ENCODE measurements around the gene IGFL4. TPM values are rescaled to one million over a fixed set of nuclear protein-coding genes. Genes with fewer than 3 reads are reported as not detected.

Gene IGFL4
- polyA plus RNA-seq, 1 donor from 2014 or later: not detected

DNA sequence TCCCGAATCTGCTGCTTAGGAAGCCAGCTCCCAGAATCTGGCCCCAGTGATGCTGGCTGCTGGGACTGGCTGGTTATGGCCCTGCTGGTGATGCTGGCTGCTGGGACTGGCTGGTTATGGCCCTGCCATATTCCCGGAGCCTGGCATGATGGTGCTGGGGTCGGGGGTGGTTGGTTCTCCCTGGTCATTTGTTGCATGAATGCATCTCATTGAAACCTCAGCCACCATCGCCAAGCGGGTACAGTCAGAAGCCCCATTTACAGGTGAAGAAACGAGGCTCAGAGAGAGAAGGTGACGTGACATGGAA is 20.0 kb downstream of the IGFL4 start:
- peaks cover 0 to under 1% (median 0%) of the 10 kb centered on the region in 3 donors for H3K9me3 Mint-ChIP-seq
- peaks cover 1 to 3% (median 2%) of the 10 kb centered on the region in 3 donors for H3K4me1 Mint-ChIP-seq
- no peaks in the 10 kb centered on the region for H3K36me3 Mint-ChIP-seq
- no peak overlapping the region for H3K27ac Mint-ChIP-seq
- peaks cover 13% of the 10 kb centered on the region for H3K27me3 Mint-ChIP-seq
- H3K4me3 Mint-ChIP-seq: no peak overlapping the region

DNA sequence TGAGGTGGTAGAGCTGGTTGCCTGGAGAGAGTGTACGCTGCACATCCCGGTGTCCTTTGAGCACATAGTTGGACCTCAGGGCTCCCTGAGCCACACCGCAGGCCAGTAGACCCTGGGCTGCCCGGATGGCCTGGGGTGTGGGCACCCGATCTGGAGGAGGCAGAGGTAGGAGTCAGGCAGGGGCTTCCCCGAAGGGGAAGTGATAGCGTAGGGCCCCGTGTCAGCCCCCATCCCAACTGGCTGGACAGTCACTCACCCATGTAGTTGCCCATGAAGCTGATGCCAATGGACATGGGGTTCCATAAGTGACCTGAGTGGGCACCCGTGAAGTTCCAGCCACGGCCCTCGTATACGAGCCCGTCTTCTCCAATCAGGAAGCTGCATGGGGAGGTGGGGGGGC is 21.5 kb downstream of the IGFL4 start:
- Mint-ChIP-seq H3K27ac (no peak overlapping the region), H3K27me3 (peaks cover 20% of the 10 kb centered on the region), H3K9me3 (no peaks in the 10 kb centered on the region), H3K4me3 (no peak overlapping the region), H3K36me3 (no peaks in the 10 kb centered on the region), H3K4me1 (peaks cover 7 to 8% (median 7%) of the 10 kb centered on the region in 3 donors)

DNA sequence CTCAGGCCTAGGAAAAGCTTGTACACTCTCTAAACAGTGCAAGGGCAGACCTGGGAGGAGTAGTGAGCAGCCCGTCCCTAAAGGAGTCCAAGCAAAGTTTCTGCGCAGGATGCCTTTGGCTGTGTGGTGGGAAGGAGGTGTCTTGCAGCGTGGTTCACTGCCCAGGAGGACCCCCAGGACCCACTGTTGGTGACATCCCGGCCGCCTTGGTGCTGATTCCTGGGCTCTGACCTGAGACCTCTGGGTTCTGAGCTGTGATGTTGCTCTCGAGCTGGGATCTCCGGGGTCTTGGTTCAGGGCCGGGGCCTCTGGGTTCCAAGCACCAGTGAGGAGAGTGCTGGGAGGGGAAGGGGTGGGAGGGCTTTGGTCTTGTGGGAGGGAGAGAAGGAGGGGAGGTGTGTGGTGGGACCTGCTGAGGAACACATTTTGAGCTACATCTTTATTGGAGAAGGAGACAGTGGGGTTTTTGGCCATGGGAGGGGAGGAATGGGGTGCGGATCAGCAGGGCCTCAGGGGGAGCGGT is 22.0 kb downstream of the IGFL4 start:
- Mint-ChIP-seq H3K4me1 (peaks cover 7 to 9% (median 7%) of the 10 kb centered on the region in 3 donors), H3K27ac (no peak overlapping the region), H3K4me3 (no peak overlapping the region), H3K9me3 (no peaks in the 10 kb centered on the region), H3K27me3 (peaks cover 16% of the 10 kb centered on the region), H3K36me3 (no peaks in the 10 kb centered on the region)

DNA sequence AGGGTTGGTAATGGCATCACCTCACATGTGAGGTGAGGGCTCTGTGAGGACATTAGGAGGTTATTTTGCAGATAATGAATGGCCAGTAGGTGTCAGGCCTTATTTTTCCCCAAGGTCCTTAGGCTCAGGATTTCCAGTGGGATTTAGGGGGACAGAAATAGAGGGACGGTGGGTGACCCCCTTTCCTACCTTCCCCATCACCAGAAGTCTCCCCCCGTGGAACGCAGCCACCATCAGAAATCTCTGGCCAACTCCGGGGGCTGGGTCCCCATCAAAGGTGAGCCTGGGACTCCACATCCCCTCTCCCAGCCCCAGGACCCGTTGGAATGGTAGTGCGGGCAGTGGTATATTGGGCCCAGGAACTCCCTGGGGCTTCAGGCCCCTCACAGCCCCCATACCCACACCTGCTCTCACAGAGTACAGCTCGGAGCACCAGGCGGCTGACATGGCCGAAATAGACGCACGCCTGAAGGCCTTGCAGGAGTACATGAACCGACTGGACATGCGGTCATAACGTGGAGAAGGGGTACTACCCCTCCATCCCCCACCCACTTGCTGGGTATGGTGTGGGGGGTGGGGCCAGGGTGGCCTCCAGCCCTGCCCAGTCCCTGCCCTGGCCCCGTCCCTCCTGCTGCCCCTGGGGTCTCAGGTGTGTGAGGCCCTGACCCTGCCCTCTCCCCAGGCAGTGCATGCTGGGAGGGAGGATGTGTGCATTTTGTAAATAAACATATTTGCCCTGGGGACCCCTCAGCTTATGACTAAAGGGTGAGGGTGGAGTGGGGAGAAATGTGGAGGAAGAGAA is 22.7 kb downstream of the IGFL4 start:
- Mint-ChIP-seq H3K4me3 (peak overlapping the region in 2 of 4 donors; percentile 5 to 32), H3K27me3 (peaks cover 12% of the 10 kb centered on the region), H3K27ac (no peak overlapping the region), H3K36me3 (no peaks in the 10 kb centered on the region), H3K9me3 (no peaks in the 10 kb centered on the region), H3K4me1 (peaks cover 7 to 9% (median 7%) of the 10 kb centered on the region in 3 donors)

DNA sequence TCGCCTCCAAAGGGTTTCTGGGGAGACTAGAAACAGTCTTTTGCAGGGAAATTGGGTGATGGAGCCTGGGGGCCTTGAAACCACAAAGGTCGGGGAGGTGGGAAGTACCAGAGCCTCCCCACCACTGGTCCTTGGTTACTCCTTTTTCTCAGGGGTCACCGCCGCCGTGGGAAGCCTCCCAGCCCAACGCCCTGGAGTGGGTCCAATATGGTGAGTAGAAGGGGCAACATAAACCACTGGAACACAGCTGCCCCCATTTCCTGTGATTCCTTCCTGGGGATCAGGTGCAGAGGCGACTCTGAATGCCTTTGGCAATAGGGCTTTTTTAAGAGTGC is 23.7 kb downstream of the IGFL4 start:
- Mint-ChIP-seq H3K36me3 (no peaks in the 10 kb centered on the region), H3K4me3 (peak overlapping the region; percentile 32 to 92 (median 72)), H3K4me1 (peaks cover 7 to 9% (median 7%) of the 10 kb centered on the region in 3 donors), H3K27me3 (peaks cover 8% of the 10 kb centered on the region), H3K27ac (no peak overlapping the region), H3K9me3 (no peaks in the 10 kb centered on the region)

DNA sequence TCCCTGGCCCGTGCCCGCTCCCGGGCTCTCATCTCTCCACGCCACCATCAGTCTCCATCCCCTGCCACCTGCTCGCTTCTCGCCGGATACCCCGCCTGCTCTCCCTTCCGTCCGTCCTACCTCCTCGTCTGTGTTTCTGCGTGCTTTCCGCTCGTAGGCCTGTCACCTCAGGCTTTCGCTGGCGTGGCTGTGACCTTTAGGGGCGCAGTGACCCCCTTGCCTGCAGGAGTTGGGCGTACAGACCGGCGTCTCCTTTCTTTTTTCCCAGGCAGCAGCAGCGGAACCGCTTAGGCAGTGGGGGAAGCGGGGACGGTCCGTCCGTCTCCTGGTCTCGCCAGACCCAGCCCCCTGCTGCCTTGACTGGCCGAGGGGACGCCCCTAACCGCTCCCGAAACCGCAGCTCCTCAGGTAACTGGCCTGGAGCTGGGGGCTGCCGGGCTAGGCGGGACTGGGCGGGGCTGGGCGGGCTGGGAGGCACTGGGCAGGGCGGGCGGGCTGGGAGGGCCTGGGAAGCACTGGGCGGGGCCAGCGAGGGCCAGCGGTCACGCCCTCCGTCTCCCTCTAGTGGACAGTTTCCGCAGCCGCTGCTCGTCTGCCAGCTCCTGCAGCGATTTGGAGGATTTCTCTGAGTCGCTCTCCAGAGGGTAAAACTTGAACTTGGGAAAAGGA is 24.2 kb downstream of the IGFL4 start:
- Mint-ChIP-seq H3K27me3 (peaks cover 8% of the 10 kb centered on the region), H3K27ac (peak overlapping the region in 2 of 3 donors; percentile 85 to 90), H3K4me3 (peak overlapping the region; percentile 65 to 95 (median 87)), H3K9me3 (no peaks in the 10 kb centered on the region), H3K36me3 (peaks cover under 1% of the 10 kb centered on the region), H3K4me1 (peaks cover 7 to 9% (median 7%) of the 10 kb centered on the region in 3 donors)

DNA sequence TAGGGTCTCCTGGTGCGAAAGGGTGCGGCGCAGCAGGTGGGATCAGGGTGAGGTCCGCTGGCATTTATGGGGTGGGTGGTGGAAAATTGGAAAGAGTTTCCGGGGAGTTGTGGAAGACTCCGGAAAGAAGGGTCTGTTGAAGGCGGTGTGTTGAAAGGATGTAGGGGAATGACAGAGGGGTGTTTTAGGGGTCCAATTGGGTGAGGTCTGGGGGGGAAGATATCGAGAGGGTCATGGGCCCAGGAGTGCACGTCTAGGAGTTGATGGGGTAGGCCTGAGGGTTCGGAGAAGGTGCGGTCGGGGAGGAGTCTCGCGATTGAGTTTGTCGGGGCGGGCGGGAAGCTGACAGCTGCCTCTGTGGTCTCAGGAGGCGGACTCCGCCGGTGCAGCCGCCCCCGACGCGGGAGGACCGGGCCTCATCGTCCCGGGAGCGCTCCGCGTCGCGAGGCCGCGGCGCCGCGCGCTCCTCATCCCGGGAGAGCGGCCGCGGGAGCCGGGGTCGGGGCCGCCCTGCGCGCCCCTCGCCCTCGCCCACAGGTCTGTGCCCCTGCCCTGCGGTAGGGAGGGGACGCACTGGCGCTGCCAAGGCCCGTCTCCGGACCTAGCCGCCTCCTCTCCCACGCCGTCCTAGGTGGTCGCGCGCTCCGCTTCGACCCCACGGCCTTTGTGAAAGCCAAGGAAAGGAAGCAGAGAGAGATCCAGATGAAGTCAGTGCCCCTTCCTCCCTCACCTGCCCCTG is 24.9 kb downstream of the IGFL4 start:
- Mint-ChIP-seq H3K9me3 (no peaks in the 10 kb centered on the region), H3K27ac (peak overlapping the region in 2 of 3 donors; percentile 85 to 90), H3K27me3 (peaks cover 8% of the 10 kb centered on the region), H3K4me1 (peaks cover 7 to 9% (median 7%) of the 10 kb centered on the region in 3 donors), H3K36me3 (peaks cover 3% of the 10 kb centered on the region), H3K4me3 (peak overlapping the region; percentile 65 to 95 (median 87))

DNA sequence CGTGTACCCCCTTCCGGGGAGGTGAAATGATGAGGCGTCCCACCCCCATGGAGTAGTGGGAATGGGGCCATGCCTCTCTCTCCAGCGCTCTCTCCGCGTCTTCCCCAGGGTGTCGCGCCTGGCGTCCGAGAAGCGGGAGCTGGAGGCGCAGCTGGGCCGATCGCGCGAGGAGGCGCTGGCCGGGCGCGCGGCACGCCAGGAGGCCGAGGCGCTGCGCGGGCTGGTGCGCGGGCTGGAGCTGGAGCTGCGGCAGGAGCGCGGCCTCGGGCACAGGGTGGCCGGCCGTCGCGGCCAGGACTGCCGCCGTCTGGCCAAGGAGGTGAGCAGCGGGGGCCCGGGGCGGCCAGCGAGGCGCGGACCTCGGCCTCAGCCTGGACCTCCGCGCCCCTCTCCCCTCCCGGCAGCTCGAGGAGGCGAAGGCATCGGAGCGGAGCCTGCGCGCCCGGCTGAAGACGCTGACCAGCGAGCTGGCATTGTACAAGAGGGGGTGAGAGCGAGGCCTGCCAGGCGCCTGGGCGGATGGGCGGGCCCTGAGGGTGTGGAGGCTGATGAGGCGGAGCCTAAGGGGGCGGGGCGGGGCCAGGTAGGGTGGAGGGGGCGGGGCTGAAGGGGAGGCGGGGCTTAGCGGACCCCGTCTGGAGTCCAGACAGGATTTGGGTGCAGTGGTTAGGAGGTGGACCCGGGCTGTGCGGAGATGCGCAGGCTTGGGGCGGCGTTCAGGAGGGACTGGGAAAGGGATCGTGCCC is 25.7 kb downstream of the IGFL4 start:
- Mint-ChIP-seq H3K4me3 (peak overlapping the region; percentile 67 to 92 (median 82)), H3K27ac (no peak overlapping the region), H3K4me1 (peaks cover 7 to 9% (median 9%) of the 10 kb centered on the region in 3 donors), H3K27me3 (peaks cover 8% of the 10 kb centered on the region), H3K36me3 (peaks cover 3% of the 10 kb centered on the region), H3K9me3 (no peaks in the 10 kb centered on the region)

DNA sequence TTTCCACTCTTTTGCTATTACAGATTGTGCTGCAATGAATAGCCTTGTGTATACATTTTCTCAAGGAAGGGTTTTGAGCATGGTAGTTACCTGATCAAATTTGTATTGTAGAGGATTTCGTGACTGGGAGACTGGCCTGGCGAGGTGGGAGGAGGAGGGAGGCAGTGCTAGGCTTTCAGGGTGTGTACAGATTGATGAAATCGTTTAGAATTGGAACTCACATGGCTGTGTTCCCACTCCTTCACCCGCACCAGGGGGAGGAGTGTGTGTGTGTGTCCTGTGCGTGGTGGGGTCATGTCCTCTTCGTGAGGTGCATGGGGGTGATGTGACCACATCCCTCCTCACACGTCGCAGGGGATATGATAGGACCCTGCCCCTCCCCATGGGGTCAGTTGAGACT is 26.3 kb downstream of the IGFL4 start:
- Mint-ChIP-seq H3K27ac (peak overlapping the region in 1 of 3 donors; percentile 56), H3K4me3 (peak overlapping the region; percentile 25 to 87 (median 68)), H3K36me3 (peaks cover 3% of the 10 kb centered on the region), H3K9me3 (no peaks in the 10 kb centered on the region), H3K27me3 (peaks cover 8% of the 10 kb centered on the region), H3K4me1 (peaks cover 7 to 9% (median 8%) of the 10 kb centered on the region in 3 donors)

DNA sequence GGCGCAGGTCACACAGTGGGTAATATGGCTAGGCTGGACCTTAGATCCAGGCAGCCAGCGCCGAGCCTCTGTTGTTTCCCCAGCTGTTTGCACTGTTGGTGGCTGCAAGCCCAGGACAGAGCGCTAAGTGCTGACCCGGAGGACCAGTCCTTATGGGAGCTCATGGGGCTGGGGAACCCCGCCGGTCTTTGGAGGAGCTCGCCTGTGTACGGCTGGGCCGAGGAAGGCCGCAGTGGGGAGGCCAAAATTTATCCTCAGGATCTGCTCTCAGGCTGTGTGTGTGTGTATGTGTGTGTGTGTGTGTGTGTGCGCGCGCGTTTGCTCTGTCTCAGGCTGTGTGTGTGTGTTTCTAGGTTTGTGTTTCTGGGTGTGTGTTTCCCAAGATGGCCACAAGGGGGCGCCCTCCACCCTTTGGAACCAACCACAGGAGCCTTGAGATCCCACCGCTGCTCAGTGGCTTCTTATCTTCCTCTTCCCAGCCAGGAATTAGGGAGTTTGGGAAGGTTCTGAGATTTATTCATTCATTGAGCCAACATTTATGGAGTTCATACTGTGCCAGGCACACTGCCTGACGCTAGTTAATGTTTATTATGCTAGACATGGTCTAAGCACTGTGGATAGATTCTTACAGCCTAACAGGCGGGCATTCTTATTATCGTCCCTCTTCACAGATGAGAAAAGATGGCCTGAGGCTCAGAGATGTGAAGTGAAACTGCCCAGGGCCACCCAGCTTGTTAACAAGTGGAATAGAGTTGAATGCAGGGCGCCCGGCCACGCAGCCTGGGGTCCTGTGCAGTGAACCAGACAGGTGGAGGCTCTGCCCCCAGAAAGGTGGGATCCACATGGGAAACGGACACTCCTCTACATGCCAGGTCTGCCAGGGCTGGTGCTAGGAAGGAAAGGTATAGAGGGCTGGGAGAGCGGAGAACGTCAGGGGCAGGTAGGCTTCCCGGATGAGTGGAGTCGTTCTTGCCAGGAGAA is 31.0 kb downstream of the IGFL4 start:
- Mint-ChIP-seq H3K4me3 (no peak overlapping the region), H3K4me1 (peaks cover 5 to 8% (median 6%) of the 10 kb centered on the region in 3 donors), H3K9me3 (no peaks in the 10 kb centered on the region), H3K27ac (peak overlapping the region in 1 of 3 donors; percentile 11), H3K27me3 (peaks cover 5% of the 10 kb centered on the region), H3K36me3 (peaks cover 8% of the 10 kb centered on the region)

DNA sequence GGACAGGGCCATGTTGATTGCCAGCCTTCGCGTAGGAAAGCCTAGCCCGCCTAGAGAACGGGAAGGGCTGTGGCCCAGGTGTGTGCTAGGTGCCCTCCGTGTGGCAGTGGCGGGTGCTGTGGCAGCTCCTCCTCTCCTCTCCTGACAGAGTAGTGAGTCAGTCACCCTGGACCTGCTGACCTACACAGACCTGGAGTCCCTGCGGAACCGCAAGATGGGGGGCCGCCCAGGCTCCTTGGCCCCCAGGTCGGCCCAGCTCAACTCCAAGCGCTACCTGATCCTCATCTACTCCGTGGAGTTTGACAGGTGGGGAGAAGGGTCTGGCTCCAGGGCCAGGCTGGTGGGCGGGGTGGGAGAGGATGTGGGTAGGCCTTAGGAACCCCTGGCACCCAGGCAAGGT is 34.4 kb downstream of the IGFL4 start:
- H3K9me3 Mint-ChIP-seq: no peaks in the 10 kb centered on the region
- H3K27me3 Mint-ChIP-seq: no peaks in the 10 kb centered on the region
- peaks cover 9% of the 10 kb centered on the region for H3K36me3 Mint-ChIP-seq
- no peak overlapping the region for H3K4me3 Mint-ChIP-seq
- H3K4me1 Mint-ChIP-seq: peaks cover 0 to 7% (median 0%) of the 10 kb centered on the region in 3 donors
- peak overlapping the region in 1 of 3 donors; percentile 26 for H3K27ac Mint-ChIP-seq

DNA sequence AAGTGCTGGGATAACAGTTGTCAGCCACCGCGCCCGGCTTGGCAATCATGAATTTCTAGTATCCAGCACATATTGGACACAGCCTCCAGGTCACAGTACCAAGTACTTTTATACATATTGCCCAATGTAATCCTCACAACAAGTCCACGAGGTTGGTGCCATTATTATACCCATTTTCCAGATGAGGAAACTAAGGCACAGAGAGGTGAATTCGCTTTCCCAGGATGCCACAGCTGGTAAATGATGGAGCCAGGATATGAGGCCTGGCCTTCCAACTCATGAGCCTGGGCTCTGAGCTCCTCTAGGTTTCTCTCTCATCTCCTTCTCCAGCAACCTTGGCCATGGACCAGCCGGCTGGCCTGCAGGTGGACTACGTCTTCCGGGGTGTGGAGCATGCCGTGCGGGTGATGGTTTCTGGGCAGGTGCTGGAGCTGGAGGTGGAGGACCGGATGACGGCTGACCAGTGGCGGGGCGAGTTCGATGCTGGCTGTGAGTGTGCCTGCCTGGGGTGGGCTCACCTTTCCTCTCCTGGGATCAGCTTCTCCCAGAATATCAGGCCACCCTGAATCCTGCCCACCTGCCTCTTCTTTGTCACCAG is 38.0 kb downstream of the IGFL4 start:
- Mint-ChIP-seq H3K36me3 (peaks cover 8% of the 10 kb centered on the region), H3K4me1 (peaks cover 10 to 21% (median 17%) of the 10 kb centered on the region in 3 donors), H3K4me3 (no peak overlapping the region)

More for the DNA sequence above, 38.0 kb downstream of the IGFL4 start:
- H3K27me3 Mint-ChIP-seq: peaks cover 9% of the 10 kb centered on the region
- H3K9me3 Mint-ChIP-seq: no peaks in the 10 kb centered on the region
- H3K27ac Mint-ChIP-seq: no peak overlapping the region

Data from IgD-negative memory B cell (primary cell).